ENCODE data around the gene MKRN2. TPM values are rescaled to one million over a fixed set of nuclear protein-coding genes. Genes with fewer than 3 reads are reported as not detected.

MKRN2 gene
- total RNA-seq, 1 experiment from 2014 or later, result 20.3 TPM

DNA sequence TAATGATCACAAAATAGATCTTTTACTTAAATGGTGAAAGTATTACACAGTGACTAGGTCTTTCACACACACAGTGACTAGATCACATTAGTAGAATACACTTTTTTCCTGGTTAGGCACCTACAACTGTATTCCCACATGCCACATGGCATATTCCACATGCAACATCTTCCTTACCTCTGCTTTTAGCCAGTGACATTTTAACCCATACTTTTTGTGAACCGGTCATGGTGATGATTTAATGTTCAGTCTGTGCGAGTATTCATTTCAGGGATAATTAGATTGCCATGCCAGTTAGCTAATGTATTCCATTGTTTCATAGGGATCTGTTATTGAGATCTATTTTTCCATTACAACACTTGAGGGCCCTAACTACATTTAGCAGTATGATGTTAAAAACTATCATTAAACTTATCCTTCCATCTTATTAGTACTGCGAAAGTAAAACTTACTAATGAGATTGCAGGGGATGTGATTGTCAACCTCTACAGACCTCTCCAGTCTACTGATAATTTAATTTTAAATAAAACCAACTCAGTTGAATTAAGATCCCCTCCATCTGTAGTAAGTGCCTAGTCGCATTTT, 44.3 kb upstream of the MKRN2 start:
- H3K9me3 Mint-ChIP-seq (ENCODE audit: low read depth, unreplicated experiment), result no peaks in the 10 kb centered on the region
- TF ChIP-seq, protein P1, sequence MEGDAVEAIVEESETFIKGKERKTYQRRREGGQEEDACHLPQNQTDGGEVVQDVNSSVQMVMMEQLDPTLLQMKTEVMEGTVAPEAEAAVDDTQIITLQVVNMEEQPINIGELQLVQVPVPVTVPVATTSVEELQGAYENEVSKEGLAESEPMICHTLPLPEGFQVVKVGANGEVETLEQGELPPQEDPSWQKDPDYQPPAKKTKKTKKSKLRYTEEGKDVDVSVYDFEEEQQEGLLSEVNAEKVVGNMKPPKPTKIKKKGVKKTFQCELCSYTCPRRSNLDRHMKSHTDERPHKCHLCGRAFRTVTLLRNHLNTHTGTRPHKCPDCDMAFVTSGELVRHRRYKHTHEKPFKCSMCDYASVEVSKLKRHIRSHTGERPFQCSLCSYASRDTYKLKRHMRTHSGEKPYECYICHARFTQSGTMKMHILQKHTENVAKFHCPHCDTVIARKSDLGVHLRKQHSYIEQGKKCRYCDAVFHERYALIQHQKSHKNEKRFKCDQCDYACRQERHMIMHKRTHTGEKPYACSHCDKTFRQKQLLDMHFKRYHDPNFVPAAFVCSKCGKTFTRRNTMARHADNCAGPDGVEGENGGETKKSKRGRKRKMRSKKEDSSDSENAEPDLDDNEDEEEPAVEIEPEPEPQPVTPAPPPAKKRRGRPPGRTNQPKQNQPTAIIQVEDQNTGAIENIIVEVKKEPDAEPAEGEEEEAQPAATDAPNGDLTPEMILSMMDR (IDR thresholded peaks at IDR 0.05; ENCODE audit: unreplicated experiment), result no peak
- H3K4me3 Mint-ChIP-seq (ENCODE audit: low read depth, unreplicated experiment), result no peak overlapping the region
- DNase-seq, result no peak
- CTCF ChIA-PET, result no interaction called here
- peaks cover 28% of the 10 kb centered on the region for H3K36me3 Mint-ChIP-seq (ENCODE audit: insufficient read depth, unreplicated experiment)
- no peaks in the 10 kb centered on the region for H3K27me3 Mint-ChIP-seq (ENCODE audit: unreplicated experiment)
- no peak overlapping the region for H3K27ac Mint-ChIP-seq (ENCODE audit: unreplicated experiment)
- H3K4me1 Mint-ChIP-seq (ENCODE audit: low read depth, unreplicated experiment), result peaks cover 6% of the 10 kb centered on the region
- BruUV-seq (replicated peaks), result no TSS peak
- intact Hi-C loops (cut with micrococcal nuclease; ENCODE audit: unreplicated experiment), result no loop called here

DNA sequence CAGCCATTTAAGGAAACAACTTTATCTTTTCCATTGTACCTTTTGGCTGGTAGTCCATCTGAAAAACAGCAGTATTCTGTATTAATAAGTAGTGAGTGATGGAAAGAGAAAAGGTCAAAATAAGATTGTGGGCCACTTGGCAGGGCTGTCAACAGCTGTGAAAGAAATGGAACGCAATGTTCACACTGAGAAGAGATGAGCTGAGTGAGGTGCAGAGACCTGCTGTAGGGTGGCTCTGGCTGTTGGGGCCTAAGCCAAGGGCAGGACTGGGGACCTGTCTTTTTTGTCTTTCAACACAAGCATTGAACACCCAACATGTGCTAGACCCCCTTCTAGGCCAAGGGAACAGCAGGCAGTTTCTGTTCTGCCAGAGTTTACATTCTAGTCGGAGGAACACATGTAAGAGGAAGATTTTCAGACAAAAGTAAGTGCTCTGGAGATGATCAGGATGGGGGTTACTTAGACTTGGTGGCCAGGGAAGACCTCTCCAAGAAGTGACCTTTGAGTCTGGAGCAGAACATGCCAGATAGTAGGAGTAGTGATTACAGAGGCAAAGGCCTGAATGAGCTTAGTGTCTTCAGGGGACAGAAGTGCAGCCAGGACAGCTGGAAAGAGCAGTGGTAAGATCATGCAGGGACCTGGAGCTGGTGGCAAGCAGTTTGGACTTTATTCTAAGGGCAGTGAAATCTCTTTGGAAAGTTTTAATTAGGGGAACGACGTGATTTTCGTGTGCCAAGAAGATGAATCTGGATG, 43.0 kb upstream of the MKRN2 start:
- Mint-ChIP-seq H3K27ac (ENCODE audit: unreplicated experiment) (no peak overlapping the region), H3K27me3 (ENCODE audit: unreplicated experiment) (no peaks in the 10 kb centered on the region), H3K4me1 (ENCODE audit: low read depth, unreplicated experiment) (no peaks in the 10 kb centered on the region), H3K36me3 (ENCODE audit: insufficient read depth, unreplicated experiment) (peaks cover 20% of the 10 kb centered on the region), H3K4me3 (ENCODE audit: low read depth, unreplicated experiment) (no peak overlapping the region), H3K9me3 (ENCODE audit: low read depth, unreplicated experiment) (no peaks in the 10 kb centered on the region)
- intact Hi-C loops (cut with micrococcal nuclease; ENCODE audit: unreplicated experiment), result no loop called here
- CTCF ChIA-PET, result no interaction called here
- TF ChIP-seq, protein P1 (IDR thresholded peaks at IDR 0.05; ENCODE audit: unreplicated experiment), result no peak
- no peak for DNase-seq
- no TSS peak for BruUV-seq (replicated peaks)

- peaks cover 25% of the 10 kb centered on the region for H3K36me3 Mint-ChIP-seq (ENCODE audit: insufficient read depth, unreplicated experiment)
- H3K27ac Mint-ChIP-seq (ENCODE audit: unreplicated experiment), result no peak overlapping the region
- H3K4me3 Mint-ChIP-seq (ENCODE audit: low read depth, unreplicated experiment), result no peak overlapping the region
- CTCF ChIA-PET, result no interaction called here
- DNase-seq, result no peak
- intact Hi-C loops (cut with micrococcal nuclease; ENCODE audit: unreplicated experiment), result no loop called here
- no peaks in the 10 kb centered on the region for H3K9me3 Mint-ChIP-seq (ENCODE audit: low read depth, unreplicated experiment)
- no TSS peak for BruUV-seq (replicated peaks)
- no peaks in the 10 kb centered on the region for H3K4me1 Mint-ChIP-seq (ENCODE audit: low read depth, unreplicated experiment)
- no peaks in the 10 kb centered on the region for H3K27me3 Mint-ChIP-seq (ENCODE audit: unreplicated experiment)
- TF ChIP-seq, protein P1 (IDR thresholded peaks at IDR 0.05; ENCODE audit: unreplicated experiment), result no peak
Measured at GRCh38 chr3:12515631-12516030, 41.3 kb upstream of the MKRN2 start.

DNA sequence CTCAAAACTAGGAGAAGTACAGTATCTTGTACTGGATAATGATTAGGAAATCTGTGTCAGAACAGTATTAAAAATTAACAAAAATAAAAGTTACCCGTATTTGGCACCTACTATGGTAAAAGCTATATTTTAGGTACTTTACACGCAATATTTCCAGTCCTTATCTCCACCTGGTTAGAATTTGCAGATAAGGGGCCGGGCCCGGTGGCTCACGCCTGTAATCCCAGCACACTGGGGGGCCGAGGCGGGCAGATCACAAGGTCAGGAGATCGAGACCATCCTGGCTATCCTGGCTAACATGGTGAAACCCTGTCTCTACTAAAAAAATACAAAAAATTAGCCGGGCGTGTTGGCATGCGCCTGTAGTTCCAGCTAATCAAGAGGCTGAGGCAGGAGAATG, 40.0 kb upstream of the MKRN2 start:
- TF ChIP-seq, protein P1 (IDR thresholded peaks at IDR 0.05; ENCODE audit: unreplicated experiment), result no peak
- CTCF ChIA-PET, result no interaction called here

More for the DNA sequence above, 40.0 kb upstream of the MKRN2 start:
- H3K4me3 Mint-ChIP-seq (ENCODE audit: low read depth, unreplicated experiment), result no peak overlapping the region
- DNase-seq, result no peak
- no peaks in the 10 kb centered on the region for H3K9me3 Mint-ChIP-seq (ENCODE audit: low read depth, unreplicated experiment)
- H3K27ac Mint-ChIP-seq (ENCODE audit: unreplicated experiment), result no peak overlapping the region
- H3K36me3 Mint-ChIP-seq (ENCODE audit: insufficient read depth, unreplicated experiment), result peaks cover 16% of the 10 kb centered on the region
- no TSS peak for BruUV-seq (replicated peaks)
- H3K27me3 Mint-ChIP-seq (ENCODE audit: unreplicated experiment), result no peaks in the 10 kb centered on the region
- intact Hi-C loops (cut with micrococcal nuclease; ENCODE audit: unreplicated experiment), result no loop called here
- H3K4me1 Mint-ChIP-seq (ENCODE audit: low read depth, unreplicated experiment), result no peaks in the 10 kb centered on the region

All from Calu3 (cell line).